ENCODE data around the gene MS4A14. TPM values are rescaled to one million over a fixed set of nuclear protein-coding genes. Genes with fewer than 3 reads are reported as not detected.

MS4A14 gene
- total and polyA plus RNA-seq, 2 of the 4 experiments (the other 2 are of a cell fraction): not detected

DNA sequence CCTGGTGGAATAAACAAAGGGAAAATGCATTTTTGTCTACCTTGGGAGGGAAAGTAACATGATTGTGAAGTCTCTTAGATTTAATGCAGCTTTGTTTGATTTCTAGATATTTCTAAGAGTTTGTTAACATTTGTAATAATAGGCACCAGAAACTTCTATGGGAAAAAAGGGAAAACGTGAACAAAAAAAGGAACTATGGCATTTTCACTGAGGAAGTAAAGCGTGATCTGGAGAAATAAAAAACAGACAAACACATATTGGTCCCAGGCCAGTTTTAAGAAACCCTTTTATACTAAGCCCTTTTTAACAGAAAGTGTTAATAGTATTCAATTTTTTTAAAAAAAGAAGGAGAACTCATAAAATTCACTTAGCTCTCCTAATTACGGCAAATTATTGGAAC is 24.9 kb upstream of the MS4A14 start:
- POLR2A ChIA-PET (ENCODE audit: unreplicated experiment): no interaction called here
- Histone ChIP-seq H4K20me1 (ENCODE audit: insufficient read depth, low read length) (no peaks in the 10 kb centered on the region), H3K4me1 (ENCODE audit: control insufficient read depth, insufficient read depth, low read length) (no peaks in the 10 kb centered on the region), H2BK15ac (ENCODE audit: low read depth, low read length) (no peak overlapping the region), H2AK9ac (replicated peaks; ENCODE audit: low read depth, low read length, poor library complexity) (no peak overlapping the region), H3K79me1 (ENCODE audit: low read depth in 1 of 2, low read length in 2 of 2) (no peaks in the 10 kb centered on the region), H3K4me2 (ENCODE audit: low read depth, low read length) (no peak overlapping the region), H3K18ac (ENCODE audit: low read depth, low read length) (no peak overlapping the region), H4K5ac (ENCODE audit: low read depth, low read length) (no peak overlapping the region), H4K91ac (ENCODE audit: insufficient read depth, low read depth, low read length) (no peak overlapping the region), H2BK5ac (ENCODE audit: low read depth, low read length, poor library complexity, severe bottlenecking) (no peak overlapping the region), H2BK120ac (ENCODE audit: low read depth, low read length) (no peak overlapping the region), H3K9ac (ENCODE audit: low read depth, low read length) (no peak overlapping the region), H3K27ac (ENCODE audit: insufficient read depth, low read length) (no peak overlapping the region), H3K27me3 (ENCODE audit: control insufficient read depth, insufficient read depth, low read length) (no peaks in the 10 kb centered on the region), H3K4ac (ENCODE audit: low read depth, low read length) (no peak overlapping the region), H2BK20ac (ENCODE audit: low read depth, low read length) (no peak overlapping the region), H3K23ac (ENCODE audit: low read depth, low read length) (no peak overlapping the region), H3K4me3 (ENCODE audit: insufficient read depth, low read depth, low read length) (no peak overlapping the region), H4K8ac (ENCODE audit: low read depth in 2 of 2, low read length in 2 of 2) (no peak overlapping the region), H3K56ac (ENCODE audit: extremely low read depth, insufficient read depth, low read length) (no peak overlapping the region), H2AK5ac (ENCODE audit: low read depth, low read length) (no peak overlapping the region), H3K9me1 (ENCODE audit: insufficient read depth, low read length) (no peaks in the 10 kb centered on the region), H2AFZ (replicated peaks; ENCODE audit: low read length, poor library complexity) (no peak overlapping the region), H3K36me3 (ENCODE audit: control insufficient read depth, insufficient read depth, low read length) (no peaks in the 10 kb centered on the region), H3K14ac (replicated peaks; ENCODE audit: low read depth, low read length) (no peak overlapping the region), H3K9me3 (ENCODE audit: control insufficient read depth, insufficient read depth, low read length) (no peaks in the 10 kb centered on the region; the same call in 1 of the 2 replicates)
- CTCF ChIA-PET: no interaction called here
- in situ Hi-C loops (cut with MboI; ENCODE audit: low sequenced_read_pairs): no loop called here
- intact Hi-C loops (cut with micrococcal nuclease): no loop called here
- no peak for ATAC-seq (ENCODE audit: low read depth)
- no TSS peak for BruUV-seq (replicated peaks)
- dilution Hi-C loops (cut with HindIII; ENCODE audit: low sequenced_read_pairs, unreplicated experiment): no loop called here
- TF ChIP-seq RCOR1 (IDR thresholded peaks at IDR 0.05; ENCODE audit: insufficient replicate concordance, low read length) (no peak), CHD1 (IDR thresholded peaks at IDR 0.05; ENCODE audit: low read depth, low read length) (no peak), POLR2A (IDR thresholded peaks at IDR 0.05; ENCODE audit: low read depth, low read length) (no peak), MAZ (IDR thresholded peaks at IDR 0.05; ENCODE audit: borderline replicate concordance, low read depth, low read length) (no peak), SMC3 (IDR thresholded peaks at IDR 0.05; ENCODE audit: low read depth, low read length) (no peak), NFE2L2 (IDR thresholded peaks at IDR 0.05; ENCODE audit: low read depth, low read length) (no peak), FOS (IDR thresholded peaks at IDR 0.05; ENCODE audit: low read depth, low read length) (no peak), BHLHE40 (IDR thresholded peaks at IDR 0.05; ENCODE audit: low read depth, low read length) (no peak), MXI1 (IDR thresholded peaks at IDR 0.05; ENCODE audit: borderline replicate concordance, low read depth, low read length) (no peak), RAD21 (IDR thresholded peaks at IDR 0.05; ENCODE audit: low read length) (no peak), CEBPB (IDR thresholded peaks at IDR 0.05; ENCODE audit: low read depth, low read length) (no peak)
- TF ChIP-seq, protein P1, sequence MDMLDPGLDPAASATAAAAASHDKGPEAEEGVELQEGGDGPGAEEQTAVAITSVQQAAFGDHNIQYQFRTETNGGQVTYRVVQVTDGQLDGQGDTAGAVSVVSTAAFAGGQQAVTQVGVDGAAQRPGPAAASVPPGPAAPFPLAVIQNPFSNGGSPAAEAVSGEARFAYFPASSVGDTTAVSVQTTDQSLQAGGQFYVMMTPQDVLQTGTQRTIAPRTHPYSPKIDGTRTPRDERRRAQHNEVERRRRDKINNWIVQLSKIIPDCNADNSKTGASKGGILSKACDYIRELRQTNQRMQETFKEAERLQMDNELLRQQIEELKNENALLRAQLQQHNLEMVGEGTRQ (IDR thresholded peaks at IDR 0.05; ENCODE audit: low read depth, low read length): no peak
- TF ChIP-seq, protein P2, sequence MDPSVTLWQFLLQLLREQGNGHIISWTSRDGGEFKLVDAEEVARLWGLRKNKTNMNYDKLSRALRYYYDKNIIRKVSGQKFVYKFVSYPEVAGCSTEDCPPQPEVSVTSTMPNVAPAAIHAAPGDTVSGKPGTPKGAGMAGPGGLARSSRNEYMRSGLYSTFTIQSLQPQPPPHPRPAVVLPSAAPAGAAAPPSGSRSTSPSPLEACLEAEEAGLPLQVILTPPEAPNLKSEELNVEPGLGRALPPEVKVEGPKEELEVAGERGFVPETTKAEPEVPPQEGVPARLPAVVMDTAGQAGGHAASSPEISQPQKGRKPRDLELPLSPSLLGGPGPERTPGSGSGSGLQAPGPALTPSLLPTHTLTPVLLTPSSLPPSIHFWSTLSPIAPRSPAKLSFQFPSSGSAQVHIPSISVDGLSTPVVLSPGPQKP (IDR thresholded peaks at IDR 0.05; ENCODE audit: borderline replicate concordance, low read depth, low read length): no peak
- no peak for DNase-seq
- WGBS, 2 experiments (ENCODE audit: extremely low coverage in 2 of 2, insufficient read length in 1 of 2): no CpG with 5 or more reads among the region's 3 CpGs

All from IMR-90 (cell line).